NCI-H2196 (cell line): ENCODE measurements around the gene CENATAC.
"Not testable (repeated sequence)": the region's sequence is repeated elsewhere in the genome, so short reads cannot be mapped to it uniquely, and the experiment has no call there.

Source experiments
- DNase-seq: peaks from one replicate; lab custom pipeline; 2025; ENCODE audit not compliant: unreplicated experiment; lab: John Stamatoyannopoulos, UW

CENATAC gene, protein sequence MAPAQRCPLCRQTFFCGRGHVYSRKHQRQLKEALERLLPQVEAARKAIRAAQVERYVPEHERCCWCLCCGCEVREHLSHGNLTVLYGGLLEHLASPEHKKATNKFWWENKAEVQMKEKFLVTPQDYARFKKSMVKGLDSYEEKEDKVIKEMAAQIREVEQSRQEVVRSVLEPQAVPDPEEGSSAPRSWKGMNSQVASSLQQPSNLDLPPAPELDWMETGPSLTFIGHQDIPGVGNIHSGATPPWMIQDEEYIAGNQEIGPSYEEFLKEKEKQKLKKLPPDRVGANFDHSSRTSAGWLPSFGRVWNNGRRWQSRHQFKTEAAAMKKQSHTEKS

DNA sequence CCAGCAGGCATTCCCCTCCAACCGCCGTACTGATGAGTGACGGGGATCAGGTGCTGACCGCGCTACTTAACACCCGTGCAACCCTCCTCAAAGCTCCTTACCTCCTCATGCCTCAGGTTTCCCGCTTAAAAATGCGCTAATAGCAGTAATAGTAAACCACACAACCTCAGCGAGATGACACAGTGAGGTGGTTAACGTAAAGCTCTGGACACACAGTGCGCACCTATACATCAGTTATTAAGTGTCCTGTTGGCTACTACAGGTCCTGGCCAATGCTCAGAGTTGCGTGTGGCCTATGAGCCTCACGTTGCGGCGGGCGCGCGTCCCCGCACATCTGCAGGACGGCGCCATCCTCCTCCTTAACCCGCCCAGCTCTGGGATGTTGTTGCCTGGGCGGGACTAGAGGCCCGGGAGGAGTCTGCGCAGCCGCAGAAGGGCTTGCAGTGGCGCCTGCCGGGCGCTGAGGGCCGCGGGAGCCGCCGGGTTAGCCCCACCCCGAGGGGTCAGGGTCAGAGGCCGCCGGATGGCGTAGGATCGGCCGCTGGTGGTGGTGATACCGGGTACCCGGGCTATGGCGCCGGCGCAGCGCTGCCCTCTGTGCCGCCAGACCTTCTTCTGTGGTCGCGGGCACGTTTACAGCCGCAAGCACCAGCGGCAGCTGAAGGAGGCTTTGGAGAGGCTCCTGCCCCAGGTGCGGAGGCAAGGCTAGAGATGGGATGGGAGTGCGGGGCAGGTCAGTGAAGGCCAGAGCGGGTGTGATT lies at the start of gene CENATAC:
CENATAC (plus strand) TSS at position 512 of the 761 bp plus-strand sequence; CDS start at position 572, 60 bp downstream.
- peak; percentile 96 for DNase-seq

DNA sequence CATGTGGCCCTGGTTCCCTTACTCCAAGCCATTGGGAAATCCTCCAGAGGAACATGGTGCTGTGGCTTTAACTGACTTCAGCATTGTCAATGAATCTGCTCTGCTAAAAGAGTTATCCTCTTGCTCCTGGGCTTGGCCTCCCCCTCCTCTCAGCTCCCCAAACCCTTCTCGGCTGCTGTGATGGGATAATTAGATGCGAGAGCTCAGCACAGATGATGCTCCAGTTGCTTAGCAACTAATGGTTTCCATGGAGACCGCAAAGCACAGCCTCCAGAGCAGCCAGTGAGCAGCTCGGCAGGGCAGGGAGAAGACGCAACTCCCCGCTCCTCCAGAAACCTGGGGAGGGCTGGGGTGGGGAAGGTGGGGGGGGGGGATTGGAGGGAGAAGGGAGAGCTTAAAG lies 44.7 kb upstream of the CENATAC start:
- peak; percentile 81 for DNase-seq

GRCh38 chr11:118953976-118954375 lies 44.0 kb upstream of the CENATAC start:
- DNase-seq: peak; percentile 9

- DNase-seq: peak; percentile 90
Observed at GRCh38 chr11:118956094-118956846, 41.7 kb upstream of the CENATAC start, which contains the start of gene UPK2. Gene UPK2 (plus strand): TSS chr11:118956298. CDS start chr11:118956351, 53 bp downstream.

DNA sequence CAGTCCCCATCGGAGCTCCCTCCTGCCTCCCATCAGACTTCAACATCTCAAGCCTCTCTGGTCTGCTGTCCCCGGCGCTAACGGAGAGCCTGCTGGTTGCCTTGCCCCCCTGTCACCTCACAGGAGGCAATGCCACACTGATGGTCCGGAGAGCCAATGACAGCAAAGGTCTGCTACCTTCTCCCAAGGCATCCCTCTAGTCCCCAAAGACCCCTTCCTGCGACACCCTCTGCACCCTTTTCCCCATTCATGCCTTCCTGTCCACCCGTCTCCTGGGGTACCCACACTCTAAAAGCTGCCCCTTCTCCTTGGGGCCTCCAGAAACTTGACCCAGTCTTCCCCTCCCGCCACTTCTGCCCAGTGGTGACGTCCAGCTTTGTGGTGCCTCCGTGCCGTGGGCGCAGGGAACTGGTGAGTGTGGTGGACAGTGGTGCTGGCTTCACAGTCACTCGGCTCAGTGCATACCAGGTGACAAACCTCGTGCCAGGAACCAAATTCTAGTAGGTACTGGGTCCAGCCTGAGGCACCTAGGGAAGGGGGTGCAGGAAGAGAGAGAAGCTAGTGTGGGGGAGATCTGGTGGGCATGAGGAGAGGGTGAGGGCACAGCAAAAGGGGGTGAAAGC lies 41.0 kb upstream of the CENATAC start:
- no peak for DNase-seq

DNA sequence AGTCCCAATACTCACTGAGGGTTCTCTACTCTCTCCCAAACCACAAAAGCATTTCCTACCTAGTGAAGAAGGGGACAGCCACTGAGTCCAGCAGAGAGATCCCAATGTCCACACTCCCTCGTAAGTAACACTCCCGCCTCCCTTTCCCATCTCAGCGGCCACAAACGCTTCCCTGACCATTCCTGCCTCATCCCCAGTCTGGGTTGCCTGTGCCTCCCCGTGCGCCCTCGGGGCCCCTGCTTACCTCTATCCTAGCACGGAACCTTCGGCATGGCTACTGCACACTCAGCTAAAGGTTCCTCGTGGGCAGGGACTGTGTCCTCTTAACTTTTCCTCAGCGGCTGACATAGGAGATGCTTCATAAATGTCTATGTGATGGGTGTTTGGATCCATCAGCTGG lies 40.4 kb upstream of the CENATAC start:
- no peak for DNase-seq

DNA sequence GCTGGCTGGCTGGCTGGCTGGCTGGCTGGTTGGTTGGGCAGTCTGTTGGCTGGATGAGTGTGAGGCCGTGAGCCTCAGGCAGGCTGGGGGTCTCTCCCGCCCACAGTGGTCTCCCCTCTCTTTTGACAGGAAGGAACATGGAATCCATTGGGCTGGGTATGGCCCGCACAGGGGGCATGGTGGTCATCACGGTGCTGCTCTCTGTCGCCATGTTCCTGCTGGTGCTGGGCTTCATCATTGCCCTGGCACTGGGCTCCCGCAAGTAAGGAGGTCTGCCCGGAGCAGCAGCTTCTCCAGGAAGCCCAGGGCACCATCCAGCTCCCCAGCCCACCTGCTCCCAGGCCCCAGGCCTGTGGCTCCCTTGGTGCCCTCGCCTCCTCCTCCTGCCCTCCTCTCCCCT lies 40.0 kb upstream of the CENATAC start:
- DNase-seq: no peak

GRCh38 chr11:118958577-118958976 lies 39.4 kb upstream of the CENATAC start:
- DNase-seq: no peak

- no peak for DNase-seq
Observed at GRCh38 chr11:118961189-118961588, 36.7 kb upstream of the CENATAC start.

GRCh38 chr11:118961591-118961990 lies 36.3 kb upstream of the CENATAC start:
- no peak for DNase-seq

GRCh38 chr11:118969508-118969907 lies 28.4 kb upstream of the CENATAC start:
- not testable (repeated sequence) for DNase-seq

GRCh38 chr11:118971646-118972045 lies 26.3 kb upstream of the CENATAC start, which contains the start of gene FOXR1:
Gene FOXR1 (plus strand): TSS chr11:118971761. CDS start chr11:118971932, 171 bp downstream.
- DNase-seq: no peak

- no peak for DNase-seq
Observed at GRCh38 chr11:118973985-118974384, 24.0 kb upstream of the CENATAC start.

- DNase-seq: peak; percentile 10
Observed at GRCh38 chr11:118975771-118976709, 21.9 kb upstream of the CENATAC start.

DNA sequence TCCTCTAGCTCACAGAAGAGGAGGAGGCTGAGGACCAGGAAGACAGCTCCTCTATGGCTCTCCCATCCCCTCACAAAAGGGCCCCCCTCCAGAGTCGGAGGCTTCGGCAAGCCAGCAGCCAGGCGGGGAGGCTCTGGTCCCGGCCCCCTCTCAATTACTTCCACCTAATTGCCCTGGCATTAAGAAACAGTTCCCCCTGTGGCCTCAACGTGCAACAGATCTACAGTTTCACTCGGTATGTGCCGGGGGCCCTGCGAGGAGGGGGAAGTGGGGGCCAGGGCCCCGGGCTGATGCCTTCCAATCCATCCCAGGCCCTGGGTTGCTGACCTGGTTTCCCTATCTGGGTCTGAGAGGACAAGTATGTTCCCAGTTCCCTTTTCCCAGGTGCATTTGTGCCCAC lies 18.5 kb upstream of the CENATAC start:
- DNase-seq: no peak

GRCh38 chr11:118980191-118980881 lies 17.6 kb upstream of the CENATAC start:
- DNase-seq: no peak

- DNase-seq: not testable (repeated sequence)
Observed at GRCh38 chr11:118984337-118984736, 13.6 kb upstream of the CENATAC start.

DNA sequence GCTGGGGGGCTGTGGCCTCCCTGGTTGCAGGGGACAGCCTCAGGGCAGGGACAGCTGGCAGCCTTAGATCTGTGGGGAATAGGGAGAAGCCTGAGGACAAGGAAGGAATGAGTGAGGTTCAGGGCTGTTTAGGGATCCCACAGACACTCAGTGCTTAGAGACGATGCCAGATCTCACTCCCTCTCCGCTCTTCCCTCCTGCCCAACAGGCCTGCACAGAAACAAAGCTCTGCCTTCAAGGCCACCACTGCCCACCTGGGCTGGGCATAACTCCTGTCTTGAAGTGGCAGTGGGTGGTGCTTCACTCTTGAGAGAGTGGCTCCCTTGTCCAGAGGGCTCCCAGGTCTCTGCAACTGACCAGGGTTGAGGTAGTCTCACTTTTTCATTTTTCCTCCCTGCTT lies 13.1 kb upstream of the CENATAC start:
- DNase-seq: no peak

DNA sequence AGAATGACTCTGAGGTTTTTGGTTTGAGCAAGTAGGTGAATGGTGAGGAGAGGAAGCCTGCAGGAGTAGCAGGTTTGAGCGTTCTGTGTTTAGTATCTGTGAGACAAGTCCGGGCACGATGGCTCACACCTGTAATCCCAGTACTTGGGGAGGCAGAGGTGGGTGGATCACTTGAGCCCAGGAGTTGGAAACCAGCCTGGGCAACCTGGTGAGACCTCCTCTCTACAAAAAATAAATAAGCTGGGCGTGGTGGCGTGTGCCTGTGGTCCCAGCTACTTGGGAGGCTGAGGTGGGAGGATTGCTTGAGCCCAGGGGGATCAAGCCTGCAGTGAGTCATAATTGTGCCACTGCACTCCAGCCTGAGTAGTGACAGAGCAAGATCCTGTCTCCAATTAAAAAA lies 9.7 kb upstream of the CENATAC start:
- peak; percentile 60 for DNase-seq
